SK-N-MC (cell line): ENCODE measurements around the gene MAU2.

Experiments
- EZH2 ChIP-seq: fragments of 200-600 bp; sonication (generic); IDR thresholded peaks from one replicate; pipeline ENCODE4 v1.6.1; 2017; ENCODE audit warnings: antibody characterized with exemption
- POLR2AphosphoS5 ChIP-seq: IDR thresholded peaks from 2 replicates; pipeline ENCODE4 v1.6.1; 2012; ENCODE audit warnings: mild to moderate bottlenecking, low read depth, low read length, borderline replicate concordance

DNA sequence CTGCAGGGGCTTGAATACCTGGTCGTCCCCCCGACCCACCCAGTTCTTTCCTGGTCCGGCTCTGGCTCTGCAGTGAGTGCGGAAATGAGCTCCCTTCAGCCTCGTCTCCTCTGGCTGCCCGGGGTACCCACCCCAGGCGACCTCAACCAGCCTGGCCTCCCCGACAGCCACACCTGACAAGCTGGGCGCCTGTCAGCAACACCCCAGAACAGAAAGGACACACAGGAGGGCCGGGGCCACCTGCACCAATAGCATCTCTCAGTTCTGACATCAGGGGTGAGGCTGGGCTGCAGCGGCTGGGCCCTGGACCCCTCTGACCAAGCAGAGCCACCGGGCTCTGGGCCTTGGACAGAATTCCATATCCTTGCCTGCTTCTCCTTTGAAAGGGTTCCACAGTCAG is 20.0 kb upstream of the MAU2 start:
- TF ChIP-seq POLR2AphosphoS5 (no peak), EZH2 (no peak)
